Hematopoietic multipotent progenitor cell (in vitro differentiated cells): ENCODE measurements around the gene CLEC17A. TPM values are rescaled to one million over a fixed set of nuclear protein-coding genes. Genes with fewer than 3 reads are reported as not detected.

Experiments
- DNase-seq, 3 donors: peaks; one replicate each; pipeline ENCODE4 v3.0.0-alpha.2; 2011 to 2015; ENCODE audit warnings: low read depth in 2 of 3, low spot score in 2 of 3
- small RNA-seq: library from RNA; depleted of rRNA; stranded (forward); fragments of <200 nt; gene quantifications from one replicate; pipeline ENCODE3, GENCODE V24; 2012
- total RNA-seq: library from RNA; depleted of rRNA; stranded (reverse); fragments of >200 nt; gene quantifications from one replicate; pipeline ENCODE4 v1.2.3, GENCODE V29; 2012

CLEC17A gene
- total RNA-seq, 1 donor = 0.81 TPM

DNA sequence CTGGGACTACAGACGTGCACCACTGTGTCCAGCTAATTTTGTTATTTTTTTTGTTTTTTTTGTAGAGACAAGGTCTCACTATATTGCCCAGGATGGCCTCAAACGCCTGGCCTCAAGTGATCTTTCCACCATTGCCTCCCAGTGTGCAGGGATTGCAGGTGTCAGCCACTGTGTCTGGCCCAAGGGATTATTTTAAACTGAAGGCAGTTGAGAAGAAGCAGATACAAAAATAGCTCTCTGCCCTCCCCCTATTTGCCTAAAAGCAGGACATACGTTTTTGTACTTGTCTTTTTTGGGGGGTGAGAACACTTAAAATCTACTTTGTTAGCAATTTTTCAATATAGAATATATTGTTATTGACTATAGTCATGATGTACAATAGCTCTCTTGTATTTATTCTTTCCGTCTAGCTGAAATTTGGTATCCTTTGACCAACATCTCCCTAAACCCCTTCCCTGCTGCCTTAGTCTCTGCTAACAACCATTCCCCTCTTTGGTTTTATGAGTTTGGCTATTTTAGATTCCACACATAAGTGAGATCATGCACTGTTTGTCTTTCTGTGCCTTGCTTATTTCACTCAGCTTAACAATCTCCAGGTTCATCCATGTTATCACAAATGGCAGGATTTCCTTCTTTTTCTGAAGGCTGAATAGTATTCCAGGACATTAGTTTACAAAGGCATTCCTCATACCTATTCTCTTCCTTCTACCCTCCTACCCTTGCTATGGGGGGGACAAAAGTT, 56.8 kb downstream of the CLEC17A start:
- DNase-seq = no peak

GRCh38 chr19:14648506-14648905, 65.6 kb downstream of the CLEC17A start:
- no peak for DNase-seq

GRCh38 chr19:14649020-14649419, 66.1 kb downstream of the CLEC17A start:
- no peak for DNase-seq

DNA sequence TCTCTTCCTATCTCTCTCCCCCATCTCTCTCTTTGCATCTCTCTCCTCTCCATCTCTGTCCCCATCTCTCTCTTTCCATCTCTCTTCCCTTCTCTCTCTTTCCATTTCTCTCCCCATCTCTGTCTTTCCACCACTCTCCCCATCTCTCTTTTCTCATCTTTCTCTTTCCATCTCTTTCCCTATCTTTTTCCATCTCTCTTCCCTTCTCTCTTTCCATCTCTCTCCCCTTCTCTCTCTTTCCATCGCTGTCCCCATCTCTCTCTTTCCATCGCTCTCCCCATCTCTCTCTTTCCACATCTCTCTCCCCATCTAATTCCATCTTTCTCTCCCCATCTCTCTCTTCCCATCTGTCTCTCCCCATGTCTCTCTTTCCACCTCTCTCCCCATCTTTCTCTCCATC, 67.3 kb downstream of the CLEC17A start:
- no peak for DNase-seq

GRCh38 chr19:14654786-14655560, 72.1 kb downstream of the CLEC17A start:
- DNase-seq = no peak

DNA sequence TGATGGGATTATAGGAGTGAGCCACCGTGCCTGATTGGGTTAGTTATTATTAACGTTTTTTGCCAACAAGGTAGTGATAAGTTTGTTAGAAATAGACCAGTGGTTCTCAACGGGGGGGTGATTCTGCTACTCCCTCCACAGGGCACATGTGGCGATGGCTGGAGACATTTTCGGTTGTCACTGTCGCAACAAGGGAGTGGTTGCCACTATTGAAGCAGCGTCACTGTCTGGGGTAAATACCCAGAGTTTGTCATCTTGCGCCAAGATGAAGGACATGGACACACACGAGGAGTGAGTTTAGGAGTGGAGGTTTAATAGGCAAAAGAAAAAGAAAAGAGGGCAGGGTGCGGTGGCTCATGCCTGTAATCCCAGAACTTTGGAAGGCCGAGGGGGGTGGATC, 72.8 kb downstream of the CLEC17A start:
- no peak for DNase-seq

DNA sequence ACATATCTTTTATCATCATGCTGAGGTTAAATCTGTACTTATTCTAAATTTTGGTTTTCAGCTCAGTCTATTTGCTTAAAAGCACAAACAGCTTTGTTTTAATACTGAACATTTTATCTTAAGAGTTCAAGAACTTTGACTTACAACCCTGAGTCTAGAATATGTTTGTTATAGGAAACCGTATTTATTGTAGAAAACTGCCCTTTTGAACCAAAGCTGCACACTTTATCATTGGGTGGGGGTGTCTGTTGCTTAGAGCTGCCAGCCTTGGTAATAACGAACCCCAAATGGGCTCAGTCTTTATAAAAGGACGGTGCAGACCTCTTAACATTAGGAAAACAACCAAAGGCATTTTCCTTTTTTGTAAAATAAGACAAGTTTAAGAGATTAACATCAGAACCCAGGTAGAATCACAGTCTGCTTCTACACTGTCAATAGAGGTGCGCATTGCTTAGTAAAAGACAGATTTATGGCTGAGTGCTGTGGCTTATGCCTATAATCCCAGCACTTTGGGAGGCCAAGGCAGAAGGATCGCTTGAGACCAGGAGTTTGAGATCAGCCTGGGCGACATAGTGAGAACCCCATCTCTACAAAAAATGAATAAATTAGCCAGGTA, 77.1 kb downstream of the CLEC17A start:
- DNase-seq = no peak

- DNase-seq = peak in 1 of 3 donors; percentile 6
Measured at GRCh38 chr19:14661372-14661924, 78.6 kb downstream of the CLEC17A start.

Small RNA genes within 50 kb of the gene (small RNA-seq; reads per million reads assigned to genes)
- gene AC022149.2 (not detected), gene RN7SL842P (not detected)

Other genes starting within 250 kb of the CLEC17A start
- 273 TPM for gene ADGRE5, start 201.6 kb upstream of the CLEC17A start, total RNA-seq
- 128 TPM for gene DDX39A, start 163.7 kb upstream of the CLEC17A start, total RNA-seq
- gene PKN1, start 149.8 kb upstream of the CLEC17A start, total RNA-seq = 177 TPM
- gene PTGER1, start 107.7 kb upstream of the CLEC17A start, total RNA-seq = 0.27 TPM
- 35.0 TPM for gene GIPC1, start 87.0 kb upstream of the CLEC17A start, total RNA-seq
- gene DNAJB1, start 64.7 kb upstream of the CLEC17A start, total RNA-seq = 64.1 TPM
- gene TECR, start 53.5 kb upstream of the CLEC17A start, total RNA-seq = 99.9 TPM
- 373 TPM for gene NDUFB7, start 11.0 kb upstream of the CLEC17A start, total RNA-seq
- under 0.01 TPM for gene ADGRE3, start 91.8 kb downstream of the CLEC17A start, total RNA-seq
- 27.5 TPM for gene ZNF333, start 107.0 kb downstream of the CLEC17A start, total RNA-seq
- gene ADGRE2, start 195.5 kb downstream of the CLEC17A start, total RNA-seq = 46.0 TPM